ENCODE measurements around the gene DENND4A.
A peak's percentile ranks its signal among the peaks of the same experiment; 100 is the strongest.

The DENND4A gene

GRCh38 chr15:65777053-65777452 is 15.0 kb downstream of the DENND4A start:
- H3K4me3 ChIP-seq (ENCODE audit: low read depth, low read length) = peak overlapping the region; percentile 29
- DNase-seq (ENCODE audit: low read depth) = peak; percentile 38
- TF ChIP-seq, protein P1, sequence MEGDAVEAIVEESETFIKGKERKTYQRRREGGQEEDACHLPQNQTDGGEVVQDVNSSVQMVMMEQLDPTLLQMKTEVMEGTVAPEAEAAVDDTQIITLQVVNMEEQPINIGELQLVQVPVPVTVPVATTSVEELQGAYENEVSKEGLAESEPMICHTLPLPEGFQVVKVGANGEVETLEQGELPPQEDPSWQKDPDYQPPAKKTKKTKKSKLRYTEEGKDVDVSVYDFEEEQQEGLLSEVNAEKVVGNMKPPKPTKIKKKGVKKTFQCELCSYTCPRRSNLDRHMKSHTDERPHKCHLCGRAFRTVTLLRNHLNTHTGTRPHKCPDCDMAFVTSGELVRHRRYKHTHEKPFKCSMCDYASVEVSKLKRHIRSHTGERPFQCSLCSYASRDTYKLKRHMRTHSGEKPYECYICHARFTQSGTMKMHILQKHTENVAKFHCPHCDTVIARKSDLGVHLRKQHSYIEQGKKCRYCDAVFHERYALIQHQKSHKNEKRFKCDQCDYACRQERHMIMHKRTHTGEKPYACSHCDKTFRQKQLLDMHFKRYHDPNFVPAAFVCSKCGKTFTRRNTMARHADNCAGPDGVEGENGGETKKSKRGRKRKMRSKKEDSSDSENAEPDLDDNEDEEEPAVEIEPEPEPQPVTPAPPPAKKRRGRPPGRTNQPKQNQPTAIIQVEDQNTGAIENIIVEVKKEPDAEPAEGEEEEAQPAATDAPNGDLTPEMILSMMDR (IDR thresholded peaks at IDR 0.05; ENCODE audit: insufficient read depth, low read depth, low read length, missing control alignments) = no peak

DNA sequence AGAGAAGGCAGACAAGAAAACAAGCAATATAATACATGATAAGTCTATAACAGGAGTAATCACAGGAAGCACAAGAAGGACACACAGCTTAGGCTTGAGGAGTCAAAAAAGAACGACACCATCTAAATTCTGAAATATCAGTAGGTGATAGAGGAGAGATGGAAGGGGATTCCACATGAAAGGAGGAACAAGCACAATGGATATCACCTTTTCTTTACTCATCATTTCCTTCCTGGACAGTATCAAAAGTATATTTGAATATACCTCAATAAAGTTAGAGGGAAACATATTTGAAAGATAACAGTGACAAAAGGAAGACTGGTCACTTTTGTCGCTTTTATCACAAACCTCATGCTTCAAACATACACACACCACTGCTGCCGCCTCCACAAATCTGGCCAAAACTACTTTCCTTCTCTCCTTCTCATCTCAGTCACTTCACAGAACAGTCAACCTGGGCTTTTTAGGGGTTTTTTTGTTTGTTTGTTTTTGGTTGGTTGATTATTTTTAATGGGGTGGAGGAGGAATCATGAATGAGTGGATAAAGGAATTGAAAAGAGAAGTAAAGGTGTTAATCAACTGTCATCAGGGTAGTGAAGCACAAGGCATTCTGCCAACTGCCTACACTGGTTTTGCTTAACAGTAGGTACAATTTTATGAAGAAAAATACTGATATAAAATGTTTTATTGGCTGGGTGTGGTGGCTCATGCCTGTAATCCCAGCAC is 18.5 kb downstream of the DENND4A start:
- peak; percentile 84 for DNase-seq (ENCODE audit: low read depth)
- peak overlapping the region; percentile 6 for H3K4me3 ChIP-seq (ENCODE audit: low read depth, low read length)
- TF ChIP-seq, protein P1 (IDR thresholded peaks at IDR 0.05; ENCODE audit: insufficient read depth, low read depth, low read length, missing control alignments) = no peak

DNA sequence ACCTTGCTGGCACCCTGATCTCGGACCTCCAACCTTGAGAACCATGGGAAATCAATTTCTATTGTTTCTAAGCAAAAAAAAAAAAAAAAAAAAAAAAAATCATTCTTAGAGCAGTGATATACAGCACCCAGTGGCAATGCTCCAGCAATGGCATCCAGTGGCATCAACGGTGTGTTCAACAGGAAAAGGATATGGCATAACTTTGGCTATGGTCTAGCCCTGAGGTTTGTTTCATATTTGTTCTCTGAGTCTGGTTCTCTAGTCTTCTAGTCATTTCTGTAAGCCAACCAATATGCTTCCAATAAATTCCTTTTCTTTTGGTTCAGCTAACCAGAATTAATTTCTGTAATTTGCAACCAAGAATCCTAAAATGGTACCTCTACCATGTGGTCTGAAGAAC is 19.2 kb downstream of the DENND4A start:
- DNase-seq (ENCODE audit: low read depth) = peak; percentile 39
- no peak overlapping the region for H3K4me3 ChIP-seq (ENCODE audit: low read depth, low read length)
- TF ChIP-seq, protein P1 (IDR thresholded peaks at IDR 0.05; ENCODE audit: insufficient read depth, low read depth, low read length, missing control alignments) = no peak

- no peak for DNase-seq (ENCODE audit: low read depth)
- H3K4me3 ChIP-seq (ENCODE audit: low read depth, low read length) = no peak overlapping the region
- TF ChIP-seq, protein P1 (IDR thresholded peaks at IDR 0.05; ENCODE audit: insufficient read depth, low read depth, low read length, missing control alignments) = no peak
Measured at GRCh38 chr15:65771870-65772269, 20.2 kb downstream of the DENND4A start.

DNA sequence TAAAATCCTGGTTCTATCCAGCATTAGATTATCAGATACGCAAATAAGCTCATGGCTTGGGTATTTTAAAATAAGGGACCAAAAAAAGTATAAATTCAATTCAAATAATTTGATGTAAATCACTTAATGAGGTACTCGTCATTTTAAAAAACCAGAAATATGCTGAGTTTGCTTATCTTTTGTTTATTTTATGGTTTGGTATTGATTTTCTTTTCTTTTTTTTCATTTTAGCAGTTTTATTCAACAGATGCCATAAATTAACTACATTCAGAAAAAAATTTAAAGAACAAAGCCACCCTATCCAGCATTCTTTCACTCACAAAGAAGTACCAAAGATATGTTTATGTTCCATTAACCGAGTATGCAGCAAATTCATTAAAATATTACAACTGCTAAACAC is 22.6 kb downstream of the DENND4A start:
- no peak overlapping the region for H3K4me3 ChIP-seq (ENCODE audit: low read depth, low read length)
- TF ChIP-seq, protein P1 (IDR thresholded peaks at IDR 0.05; ENCODE audit: insufficient read depth, low read depth, low read length, missing control alignments) = no peak
- DNase-seq (ENCODE audit: low read depth) = no peak

DNA sequence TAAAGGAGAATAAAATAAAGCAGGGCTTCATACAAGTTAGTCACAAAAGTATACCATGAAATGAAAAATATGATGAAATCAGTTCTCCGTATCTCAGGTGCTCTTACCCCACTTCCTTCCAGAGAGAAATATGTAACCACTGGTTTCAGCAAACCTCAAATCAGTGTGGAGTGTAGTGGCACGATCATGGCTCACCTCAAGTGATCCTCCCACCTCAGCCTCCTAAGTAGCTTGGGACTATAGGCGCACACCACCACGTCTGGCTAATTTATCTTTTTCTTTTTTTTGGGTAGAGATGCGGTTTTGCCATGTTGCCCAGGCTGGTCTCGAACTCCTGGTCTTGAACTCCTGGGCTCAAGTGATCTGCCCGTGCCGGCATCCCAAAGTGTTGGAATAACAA is 24.2 kb downstream of the DENND4A start:
- TF ChIP-seq, protein P1 (IDR thresholded peaks at IDR 0.05; ENCODE audit: insufficient read depth, low read depth, low read length, missing control alignments) = no peak
- no peak overlapping the region for H3K4me3 ChIP-seq (ENCODE audit: low read depth, low read length)
- DNase-seq (ENCODE audit: low read depth) = no peak

GRCh38 chr15:65767264-65767595 is 24.9 kb downstream of the DENND4A start:
- no peak overlapping the region for H3K4me3 ChIP-seq (ENCODE audit: low read depth, low read length)
- TF ChIP-seq, protein P1 (IDR thresholded peaks at IDR 0.05; ENCODE audit: insufficient read depth, low read depth, low read length, missing control alignments) = no peak
- DNase-seq (ENCODE audit: low read depth) = no peak
